Measurements from ENCODE around the gene TST. TPM values are rescaled to one million over a fixed set of nuclear protein-coding genes. Genes with fewer than 3 reads are reported as not detected.

The TST gene
- total RNA-seq, 6 experiments from 2014 or later = 18.6 to 32.8 (median 21.7) TPM

DNA sequence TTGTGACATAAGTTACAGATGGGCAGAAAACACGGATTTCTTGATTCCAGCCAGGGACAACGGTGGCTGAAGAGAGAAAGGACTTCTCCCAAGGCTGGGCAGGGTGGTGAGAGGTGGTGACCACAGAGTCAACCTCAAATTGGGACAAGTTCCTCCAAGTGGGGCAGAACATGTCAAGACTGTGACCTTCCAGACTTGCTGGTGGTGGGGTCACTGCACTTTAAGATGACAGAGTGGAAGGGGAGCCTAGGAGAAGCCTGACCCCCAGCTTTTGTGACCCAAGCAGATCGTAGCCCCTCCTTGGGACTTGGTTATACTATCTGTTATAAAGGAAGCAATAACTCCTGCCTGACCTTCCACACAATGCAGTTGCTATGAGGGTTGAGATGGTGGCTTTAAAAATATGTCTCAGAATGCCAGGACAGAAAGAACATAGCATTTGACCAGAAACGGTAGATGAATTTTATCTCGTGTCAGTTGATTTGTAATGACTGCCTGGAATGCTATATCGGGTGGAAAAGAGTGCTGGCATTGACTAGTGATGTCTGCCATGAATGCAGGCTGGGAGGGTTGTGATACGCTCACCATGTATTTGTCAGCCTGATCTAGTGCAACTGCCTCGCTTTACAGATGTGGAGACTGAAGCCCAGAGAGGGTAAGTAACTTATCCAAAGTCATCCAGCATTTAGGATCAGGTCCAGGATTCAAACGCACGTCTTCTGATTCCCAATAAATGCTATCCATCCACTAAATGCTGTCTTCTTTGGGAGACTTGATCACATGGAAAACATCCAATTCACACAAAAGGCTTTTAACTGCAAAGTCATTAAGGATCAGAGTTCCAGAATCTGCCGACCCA lies 18.3 kb downstream of the TST start:
- Mint-ChIP-seq H3K9me3 (peaks cover 6% of the 10 kb centered on the region), H3K4me1 (ENCODE audit: low read depth) (peaks cover 10% of the 10 kb centered on the region; the same call in 1 of the 2 replicates), H3K27ac (no peak overlapping the region), H3K36me3 (ENCODE audit: low read depth) (no peaks in the 10 kb centered on the region), H3K27me3 (ENCODE audit: insufficient read depth) (peaks cover 46% of the 10 kb centered on the region), H3K4me3 (no peak overlapping the region)
- TF ChIP-seq, protein P1, sequence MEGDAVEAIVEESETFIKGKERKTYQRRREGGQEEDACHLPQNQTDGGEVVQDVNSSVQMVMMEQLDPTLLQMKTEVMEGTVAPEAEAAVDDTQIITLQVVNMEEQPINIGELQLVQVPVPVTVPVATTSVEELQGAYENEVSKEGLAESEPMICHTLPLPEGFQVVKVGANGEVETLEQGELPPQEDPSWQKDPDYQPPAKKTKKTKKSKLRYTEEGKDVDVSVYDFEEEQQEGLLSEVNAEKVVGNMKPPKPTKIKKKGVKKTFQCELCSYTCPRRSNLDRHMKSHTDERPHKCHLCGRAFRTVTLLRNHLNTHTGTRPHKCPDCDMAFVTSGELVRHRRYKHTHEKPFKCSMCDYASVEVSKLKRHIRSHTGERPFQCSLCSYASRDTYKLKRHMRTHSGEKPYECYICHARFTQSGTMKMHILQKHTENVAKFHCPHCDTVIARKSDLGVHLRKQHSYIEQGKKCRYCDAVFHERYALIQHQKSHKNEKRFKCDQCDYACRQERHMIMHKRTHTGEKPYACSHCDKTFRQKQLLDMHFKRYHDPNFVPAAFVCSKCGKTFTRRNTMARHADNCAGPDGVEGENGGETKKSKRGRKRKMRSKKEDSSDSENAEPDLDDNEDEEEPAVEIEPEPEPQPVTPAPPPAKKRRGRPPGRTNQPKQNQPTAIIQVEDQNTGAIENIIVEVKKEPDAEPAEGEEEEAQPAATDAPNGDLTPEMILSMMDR (IDR thresholded peaks at IDR 0.05) = no peak
- no peak for DNase-seq

GRCh38 chr22:36999463-36999862 lies 19.8 kb downstream of the TST start:
- H3K4me1 Mint-ChIP-seq (ENCODE audit: low read depth) = peaks cover 10% of the 10 kb centered on the region; the same call in 1 of the 2 replicates
- no peaks in the 10 kb centered on the region for H3K36me3 Mint-ChIP-seq (ENCODE audit: low read depth)
- peaks cover 4% of the 10 kb centered on the region; the same call in 1 of the 2 replicates for H3K9me3 Mint-ChIP-seq
- TF ChIP-seq, protein P1 (IDR thresholded peaks at IDR 0.05) = no peak
- H3K4me3 Mint-ChIP-seq = no peak overlapping the region
- DNase-seq = no peak
- H3K27me3 Mint-ChIP-seq (ENCODE audit: insufficient read depth) = peaks cover 43% of the 10 kb centered on the region
- H3K27ac Mint-ChIP-seq = no peak overlapping the region

DNA sequence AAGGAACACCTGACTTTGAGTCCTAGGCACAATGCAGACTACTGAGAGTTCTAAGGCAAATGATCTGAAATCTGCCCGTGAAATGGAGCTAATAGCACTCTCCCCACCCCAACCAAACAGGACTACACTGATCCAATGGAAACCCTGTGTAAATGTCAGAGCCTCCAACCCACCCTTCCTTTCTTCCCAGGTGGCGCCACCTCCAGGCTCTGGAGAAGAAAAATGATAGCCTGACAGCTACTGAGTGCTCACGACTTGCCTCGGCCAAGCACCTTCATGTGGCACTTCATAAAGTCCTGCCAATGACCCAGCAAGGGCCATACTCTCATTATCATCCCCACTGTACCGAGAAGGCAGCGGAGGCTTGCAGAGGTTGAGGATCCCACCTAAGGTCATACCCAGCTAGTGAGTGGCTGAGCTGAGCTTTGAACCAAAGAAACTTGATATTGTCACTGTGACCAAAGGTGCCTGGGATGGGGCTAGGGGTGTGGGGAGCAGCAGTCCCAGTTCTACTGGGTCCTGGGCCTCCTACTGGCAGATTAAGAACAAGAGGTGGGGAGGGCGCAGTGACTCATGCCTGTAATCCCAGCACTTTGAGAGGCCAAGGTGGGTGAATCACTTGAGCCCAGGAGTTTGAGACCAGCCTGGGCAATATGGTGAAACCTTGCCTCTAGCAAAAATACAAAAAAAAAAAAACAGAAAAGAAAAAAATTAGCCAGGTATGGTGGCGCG lies 20.5 kb downstream of the TST start:
- H3K27ac Mint-ChIP-seq = no peak overlapping the region
- H3K9me3 Mint-ChIP-seq = peaks cover 4% of the 10 kb centered on the region; the same call in 1 of the 2 replicates
- H3K4me3 Mint-ChIP-seq = no peak overlapping the region
- H3K27me3 Mint-ChIP-seq (ENCODE audit: insufficient read depth) = peaks cover 36% of the 10 kb centered on the region
- peak; percentile 28 for DNase-seq
- H3K4me1 Mint-ChIP-seq (ENCODE audit: low read depth) = peaks cover 10% of the 10 kb centered on the region; the same call in 1 of the 2 replicates
- H3K36me3 Mint-ChIP-seq (ENCODE audit: low read depth) = no peaks in the 10 kb centered on the region
- TF ChIP-seq, protein P1 (IDR thresholded peaks at IDR 0.05) = peak; percentile 52; the same call in 1 of the 2 replicates

- TF ChIP-seq, protein P1 (IDR thresholded peaks at IDR 0.05) = no peak
- DNase-seq = no peak
- peaks cover 10% of the 10 kb centered on the region; the same call in 1 of the 2 replicates for H3K4me1 Mint-ChIP-seq (ENCODE audit: low read depth)
- peaks cover 4% of the 10 kb centered on the region; the same call in 1 of the 2 replicates for H3K9me3 Mint-ChIP-seq
- H3K36me3 Mint-ChIP-seq (ENCODE audit: low read depth) = no peaks in the 10 kb centered on the region
- no peak overlapping the region for H3K4me3 Mint-ChIP-seq
- H3K27ac Mint-ChIP-seq = no peak overlapping the region
- peaks cover 31% of the 10 kb centered on the region for H3K27me3 Mint-ChIP-seq (ENCODE audit: insufficient read depth)
These were observed 21.5 kb downstream of the TST start for GRCh38 chr22:36997746-36998145.

- Mint-ChIP-seq H3K36me3 (ENCODE audit: low read depth) (no peaks in the 10 kb centered on the region), H3K27me3 (ENCODE audit: insufficient read depth) (peaks cover 53% of the 10 kb centered on the region), H3K9me3 (peaks cover 11% of the 10 kb centered on the region), H3K4me1 (ENCODE audit: low read depth) (no peaks in the 10 kb centered on the region), H3K4me3 (no peak overlapping the region), H3K27ac (no peak overlapping the region)
- TF ChIP-seq, protein P1 (IDR thresholded peaks at IDR 0.05) = no peak
- DNase-seq = no peak
These were observed 28.0 kb downstream of the TST start for GRCh38 chr22:36991206-36991605.
